B cell (primary cell): ENCODE results near the gene ETFB. TPM values are rescaled to one million over a fixed set of nuclear protein-coding genes. Genes with fewer than 3 reads are reported as not detected.

Source experiments
- ATAC-seq: fragments of 200-7000 bp; cut with Tn5 transposase; one replicate; pipeline ENCODE4 v1.10.0; 2021; ENCODE audit warnings: low read depth, mild to moderate bottlenecking, moderate number of reproducible peaks, moderate library complexity
- CTCF ChIA-PET: fragments of 350-600 bp; sonication (Branson Sonifier 250); formaldehyde crosslinking; loops from one replicate; lab custom pipeline; 2021; ENCODE audit warnings: antibody characterized with exemption, inconsistent platforms; lab: Charles Lee
- POLR2A ChIA-PET: fragments of 350-600 bp; sonication (Branson Sonifier 250); formaldehyde crosslinking; loops from one replicate; lab custom pipeline; 2021; ENCODE audit warnings: antibody characterized with exemption; lab: Charles Lee
- DNase-seq: peaks from one replicate; pipeline ENCODE4 v3.0.0; 2013
- H2AFZ ChIP-seq: 2 replicates; pipeline ENCODE4 v1.6.1; 2012; ENCODE audit warnings: mild to moderate bottlenecking, low read depth, low read length; ENCODE audit not compliant: insufficient read depth, poor library complexity, severe bottlenecking
- H3K27ac ChIP-seq, 2 donors: 1 replicate in 1 of 2; 2 replicates in 1 of 2; pipeline ENCODE4 v1.5.1; 2012 to 2013; ENCODE audit warnings: low read length in 2 of 2, mild to moderate bottlenecking in 2 of 2, moderate library complexity in 1 of 2
- H3K27me3 ChIP-seq, 4 experiments: fragments of 200-600 bp in 1 of 4; sonication (generic) in 1 of 4; replicated peaks in 1 of 4; 1 replicate in 2 of 4; 2 replicates in 2 of 4; pipeline versions ENCODE4 v1.6.1 to v1.7.0; 2013 to 2016; ENCODE audit warnings: low read length in 3 of 4, mild to moderate bottlenecking in 2 of 4, mixed read lengths in 1 of 4, moderate library complexity in 1 of 4; ENCODE audit not compliant: insufficient read depth in 4 of 4, control insufficient read depth in 3 of 4; ENCODE audit errors: control extremely low read depth in 1 of 4
- H3K36me3 ChIP-seq, 2 experiments: replicated peaks in 1 of 2; 1 replicate in 1 of 2; 2 replicates in 1 of 2; pipeline versions ENCODE4 v1.6.1 to v1.7.1; 2013; ENCODE audit warnings: low read length in 1 of 2; ENCODE audit not compliant: insufficient read depth in 2 of 2, control insufficient read depth in 1 of 2; ENCODE audit errors: control extremely low read depth in 1 of 2, extremely low read depth in 1 of 2
- H3K4me1 ChIP-seq, 2 donors: fragments of 200-600 bp in 1 of 2; sonication (generic) in 1 of 2; 1 replicate in 1 of 2; 2 replicates in 1 of 2; pipeline versions ENCODE4 v1.5.1 to v1.6.1; 2013 to 2017; ENCODE audit warnings: low read length in 2 of 2; ENCODE audit not compliant: control insufficient read depth in 2 of 2, insufficient read depth in 2 of 2
- H3K4me2 ChIP-seq: replicated peaks from 2 replicates; pipeline ENCODE3; 2012; ENCODE audit warnings: mild to moderate bottlenecking, low read depth, low read length; ENCODE audit not compliant: poor library complexity, severe bottlenecking
- H3K4me3 ChIP-seq, 5 experiments: fragments of 200-600 bp in 1 of 5; sonication (generic) in 1 of 5; 1 replicate in 3 of 5; 2 replicates in 2 of 5; pipeline versions ENCODE4 v1.5.1 to v1.7.0; 2011 to 2016; ENCODE audit warnings: low read length in 4 of 5, mild to moderate bottlenecking in 4 of 5, low read depth in 2 of 5, control low read depth in 1 of 5, moderate library complexity in 1 of 5; ENCODE audit not compliant: insufficient read depth in 1 of 5; ENCODE audit errors: control extremely low read depth in 1 of 5, extremely low read depth in 1 of 5
- H3K79me2 ChIP-seq: fragments of 200-600 bp; sonication (generic); one replicate; pipeline ENCODE4 v1.6.0; 2016; ENCODE audit warnings: low read length; ENCODE audit not compliant: control insufficient read depth, insufficient read depth
- H3K9ac ChIP-seq: fragments of 200-600 bp; sonication (generic); 2 replicates; pipeline ENCODE4 v1.6.1; 2017; ENCODE audit warnings: mild to moderate bottlenecking, low read length, moderate library complexity
- H3K9me3 ChIP-seq, 3 donors: one replicate each; pipeline versions ENCODE4 v1.6.1 to v1.7.1; 2013; ENCODE audit warnings: low read length in 2 of 3; ENCODE audit not compliant: control insufficient read depth in 2 of 3, insufficient read depth in 1 of 3; ENCODE audit errors: control extremely low read depth in 1 of 3
- H4K20me1 ChIP-seq: 2 replicates; pipeline ENCODE4 v1.6.0; 2012; ENCODE audit warnings: mild to moderate bottlenecking, low read length; ENCODE audit not compliant: insufficient read depth, control insufficient read depth, poor library complexity, severe bottlenecking
- H3K27ac Mint-ChIP-seq: one replicate; pipeline ENCODE4 v1.8.0; 2021; ENCODE audit warnings: mixed read lengths
- H3K27me3 Mint-ChIP-seq: one replicate; pipeline ENCODE4 v1.8.0; 2021; ENCODE audit warnings: mixed read lengths
- H3K4me1 Mint-ChIP-seq: one replicate; pipeline ENCODE4 v1.8.0; 2021; ENCODE audit warnings: mixed read lengths
- H3K4me3 Mint-ChIP-seq: one replicate; pipeline ENCODE4 v1.8.0; 2021; ENCODE audit warnings: mixed read lengths
- H3K9me3 Mint-ChIP-seq: one replicate; pipeline ENCODE4 v1.8.0; 2022; ENCODE audit warnings: mixed read lengths; ENCODE audit not compliant: insufficient read depth
- EZH2 ChIP-seq: IDR thresholded peaks from 2 replicates; pipeline ENCODE4 v1.6.1; 2012; ENCODE audit warnings: borderline replicate concordance, low read depth, mild to moderate bottlenecking, moderate library complexity, low read length; ENCODE audit not compliant: insufficient read depth, poor library complexity, severe bottlenecking
- WGBS: methylation state at CpG from one replicate; pipeline ENCODE4 v1.1.5; 2013; ENCODE audit warnings: missing lambda C conversion rate; ENCODE audit not compliant: insufficient coverage; 5-methylcytosine and 5-hydroxymethylcytosine counted together
- intact Hi-C: fragments of 100-400 bp; cut with micrococcal nuclease; formaldehyde crosslinking; loops from one replicate; pipeline ENCODE4 v1.10.0; 2022
- polyA plus RNA-seq: library from polyadenylated mRNA; depleted of rRNA; stranded (reverse); fragments of >200 nt; gene quantifications from 2 replicates; pipeline ENCODE4 v1.2.3, GENCODE V29; 2012
- total RNA-seq, 2 donors: library from RNA; stranded (reverse); fragments of 120-200 nt in 1 of 2; gene quantifications; 1 replicate in 1 of 2; 2 replicates in 1 of 2; pipeline versions ENCODE4 v1.2.3 to v1.2.4, GENCODE V29; 2013 to 2022
- TF ChIP-seq, protein P1 (sequence below): fragments of 200-600 bp; IDR thresholded peaks from one replicate; pipeline ENCODE4 v1.8.0; 2022; ENCODE audit warnings: antibody characterized with exemption, mild to moderate bottlenecking

Gene ETFB
- total and polyA plus RNA-seq, 2 donors (not counting 1 experiment from before 2014, with no cell fraction given), result 33.3 to 76.5 TPM

DNA sequence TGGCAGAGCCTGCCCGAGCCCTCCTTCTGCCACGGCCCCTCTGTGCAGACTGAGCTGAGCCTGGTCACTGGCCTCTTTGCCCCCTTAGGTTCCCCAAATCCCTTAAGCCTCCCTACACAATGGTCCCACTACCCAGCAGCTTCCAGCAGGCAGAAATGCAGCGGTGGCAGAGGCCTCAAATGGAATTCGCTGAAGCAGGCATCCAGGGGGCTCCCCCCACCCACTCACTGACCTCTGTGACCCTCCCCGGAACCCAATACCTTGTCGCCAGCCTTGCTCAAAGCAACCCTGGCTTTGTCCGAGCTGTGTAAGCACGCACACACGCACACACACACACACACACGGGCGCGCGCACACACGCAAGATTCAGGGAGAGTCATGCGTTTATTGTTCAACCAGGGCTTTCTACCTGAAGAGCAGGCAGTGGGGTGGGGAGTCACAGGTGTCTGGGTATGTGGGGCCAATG, 21.8 kb upstream of the ETFB start, which contains the start of gene LIM2:
TSS of gene LIM2 (minus strand) at position 51 of the 466 bp plus-strand sequence. CDS start 531 bp downstream, outside the sequence.
- CTCF ChIA-PET, result interaction anchor here (0.6 kb wide), 1 partner anchor 72 kb away, joined by 3 read pairs; no protein-coding TSS in a partner anchor
- no peak within 1 kb of the TSS for H3K4me3 Mint-ChIP-seq
- no peak for TF ChIP-seq EZH2
- TF ChIP-seq, protein P1, sequence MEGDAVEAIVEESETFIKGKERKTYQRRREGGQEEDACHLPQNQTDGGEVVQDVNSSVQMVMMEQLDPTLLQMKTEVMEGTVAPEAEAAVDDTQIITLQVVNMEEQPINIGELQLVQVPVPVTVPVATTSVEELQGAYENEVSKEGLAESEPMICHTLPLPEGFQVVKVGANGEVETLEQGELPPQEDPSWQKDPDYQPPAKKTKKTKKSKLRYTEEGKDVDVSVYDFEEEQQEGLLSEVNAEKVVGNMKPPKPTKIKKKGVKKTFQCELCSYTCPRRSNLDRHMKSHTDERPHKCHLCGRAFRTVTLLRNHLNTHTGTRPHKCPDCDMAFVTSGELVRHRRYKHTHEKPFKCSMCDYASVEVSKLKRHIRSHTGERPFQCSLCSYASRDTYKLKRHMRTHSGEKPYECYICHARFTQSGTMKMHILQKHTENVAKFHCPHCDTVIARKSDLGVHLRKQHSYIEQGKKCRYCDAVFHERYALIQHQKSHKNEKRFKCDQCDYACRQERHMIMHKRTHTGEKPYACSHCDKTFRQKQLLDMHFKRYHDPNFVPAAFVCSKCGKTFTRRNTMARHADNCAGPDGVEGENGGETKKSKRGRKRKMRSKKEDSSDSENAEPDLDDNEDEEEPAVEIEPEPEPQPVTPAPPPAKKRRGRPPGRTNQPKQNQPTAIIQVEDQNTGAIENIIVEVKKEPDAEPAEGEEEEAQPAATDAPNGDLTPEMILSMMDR, result no peak
- Histone ChIP-seq H4K20me1 (no peaks in the 10 kb centered on the region), H3K4me1 (peaks cover 8 to 11% of the 10 kb centered on the region in 2 donors), H3K9ac (no peak within 1 kb of the TSS), H2AFZ (no peak within 1 kb of the TSS), H3K36me3 (no peaks in the 10 kb centered on the region), H3K27me3 (peaks cover 0 to 4% (median 0%) of the 10 kb centered on the region in 4 experiments), H3K79me2 (no peaks in the 10 kb centered on the region), H3K4me3 (no peak within 1 kb of the TSS), H3K4me2 (no peak within 1 kb of the TSS), H3K27ac (no peak within 1 kb of the TSS), H3K9me3 (no peaks in the 10 kb centered on the region)
- DNase-seq, result no peak
- H3K9me3 Mint-ChIP-seq, result no peaks in the 10 kb centered on the region
- intact Hi-C loops, result no loop called here
- no peaks in the 10 kb centered on the region for H3K27me3 Mint-ChIP-seq
- H3K27ac Mint-ChIP-seq, result peak within 1 kb of the TSS; percentile 24
- 83% methylated on average over 10 of the region's 15 CpGs for WGBS
- POLR2A ChIA-PET, result interaction anchor here (0.9 kb wide), 1 partner anchor 20 kb away, joined by 3 read pairs; no protein-coding TSS in a partner anchor
- no peak for ATAC-seq
- H3K4me1 Mint-ChIP-seq, result peaks cover 7% of the 10 kb centered on the region

DNA sequence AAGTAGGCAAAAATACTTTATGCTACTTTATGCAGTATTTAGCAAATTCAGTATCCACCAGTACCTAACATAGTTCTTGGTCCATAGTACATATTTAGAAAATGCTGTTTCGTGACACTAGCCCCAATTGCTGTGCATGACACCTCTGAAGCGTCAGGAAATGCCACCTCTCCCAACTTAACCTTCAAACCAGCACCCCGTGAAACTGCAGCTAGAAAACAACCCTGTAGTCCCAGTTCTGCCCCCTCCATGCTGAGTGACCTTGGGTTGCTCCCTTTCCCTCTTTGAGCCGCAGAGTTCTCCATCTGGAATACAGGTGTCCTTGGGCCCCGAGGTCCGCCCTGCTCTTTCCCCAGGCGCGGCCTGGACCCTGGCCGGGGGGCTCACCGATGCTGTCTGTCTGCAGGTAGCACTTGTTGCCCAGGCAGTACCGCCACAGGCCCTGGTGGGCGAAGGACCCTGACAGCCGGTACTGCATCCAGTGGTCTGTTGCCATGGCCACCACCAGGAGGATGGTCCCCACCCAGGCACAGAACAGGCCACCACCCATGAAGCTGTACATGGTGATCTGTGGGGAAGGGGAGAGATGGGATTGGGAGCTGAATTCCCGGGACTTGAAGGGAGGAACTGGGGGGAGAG, 20.8 kb upstream of the ETFB start:
- Histone ChIP-seq H3K4me2 (no peak overlapping the region), H3K27me3 (peaks cover 0 to 4% (median 0%) of the 10 kb centered on the region in 4 experiments), H4K20me1 (no peaks in the 10 kb centered on the region), H3K4me1 (peaks cover 8 to 11% of the 10 kb centered on the region in 2 donors), H3K4me3 (no peak overlapping the region), H3K27ac (no peak overlapping the region), H2AFZ (no peak overlapping the region), H3K36me3 (no peaks in the 10 kb centered on the region), H3K79me2 (no peaks in the 10 kb centered on the region), H3K9ac (no peak overlapping the region), H3K9me3 (peaks cover 0 to under 1% (median 0%) of the 10 kb centered on the region in 3 donors)
- POLR2A ChIA-PET, result no interaction called here
- CTCF ChIA-PET, result interaction anchor here (0.6 kb wide), 1 partner anchor 71 kb away, joined by 3 read pairs; no protein-coding TSS in a partner anchor
- 95% methylated on average over 14 of the region's 14 CpGs for WGBS
- intact Hi-C loops, result no loop called here
- ATAC-seq (no peak), DNase-seq (no peak)
- no peak for TF ChIP-seq EZH2
- TF ChIP-seq, protein P1, result no peak
- Mint-ChIP-seq H3K27ac (no peak overlapping the region), H3K4me1 (peaks cover 7% of the 10 kb centered on the region), H3K9me3 (no peaks in the 10 kb centered on the region), H3K27me3 (no peaks in the 10 kb centered on the region), H3K4me3 (no peak overlapping the region)
